Endothelial cell of umbilical vein (primary cell): ENCODE measurements around the gene MYD88. TPM values are rescaled to one million over a fixed set of nuclear protein-coding genes. Genes with fewer than 3 reads are reported as not detected.

Experiments
- BruUV-seq: library from RNA; stranded (reverse); fragments of 400-500 nt; replicated peaks from 2 replicates; lab custom pipeline; 2021; lab: Mats Ljungman, UMichigan
- CTCF ChIA-PET: fragments of 300-600, 350-600 bp; sonication (Branson Sonifier 250); formaldehyde crosslinking; loops from one replicate; lab custom pipeline; 2021; ENCODE audit warnings: antibody characterized with exemption, inconsistent platforms; lab: Charles Lee
- POLR2A ChIA-PET: fragments of 300-600, 350-600 bp; sonication (Branson Sonifier 250); formaldehyde crosslinking; loops from one replicate; lab custom pipeline; 2021; ENCODE audit warnings: antibody characterized with exemption, inconsistent platforms; lab: Charles Lee
- DNase-seq: peaks from one replicate; pipeline ENCODE4 v3.0.0-alpha.2; 2011; ENCODE audit warnings: low read depth, low spot score
- FAIRE-seq: peaks from 2 replicates; lab custom pipeline; 2011; peaks lifted over from hg19 to GRCh38; lab: Jason Lieb, UNC
- H2AFZ ChIP-seq: 2 replicates; pipeline ENCODE4 v1.6.0; 2012; ENCODE audit warnings: low read depth, low read length, control low read depth, inconsistent platforms
- H3K27ac ChIP-seq: 2 replicates; pipeline ENCODE4 v1.5.1; 2011; ENCODE audit warnings: low read depth, mild to moderate bottlenecking, control low read depth, low read length, moderate library complexity; ENCODE audit not compliant: insufficient read depth
- H3K27me3 ChIP-seq, 2 experiments: 2 replicates each; pipeline versions ENCODE4 v1.6.0 to v1.6.1; 2011; ENCODE audit warnings: low read length in 2 of 2, mixed read lengths in 1 of 2; ENCODE audit not compliant: control insufficient read depth in 2 of 2, insufficient read depth in 2 of 2
- H3K36me3 ChIP-seq, 2 experiments: 2 replicates in 1 of 2; 3 replicates in 1 of 2; pipeline ENCODE4 v1.5.1; 2011; ENCODE audit warnings: low read length in 2 of 2, mild to moderate bottlenecking in 1 of 2, moderate library complexity in 1 of 2; ENCODE audit not compliant: control insufficient read depth in 2 of 2, insufficient read depth in 2 of 2; ENCODE audit errors: extremely low read depth in 1 of 2
- H3K4me1 ChIP-seq: 3 replicates; pipeline ENCODE4 v1.5.1; 2011; ENCODE audit warnings: mild to moderate bottlenecking, low read length; ENCODE audit not compliant: control insufficient read depth, insufficient read depth; ENCODE audit errors: extremely low read depth
- H3K4me2 ChIP-seq: 2 replicates; pipeline ENCODE4 v1.6.1; 2011; ENCODE audit warnings: low read length, control low read depth, mixed read lengths; ENCODE audit not compliant: insufficient read depth
- H3K4me3 ChIP-seq, 3 experiments: fragments of 200-600 bp in 1 of 3; sonication (generic), shearing (Covaris generic) in 1 of 3; replicated peaks in 1 of 3; 2 replicates each; pipeline ENCODE4 v1.5.1; 2011 to 2016; ENCODE audit warnings: control low read depth in 3 of 3, low read length in 3 of 3, mild to moderate bottlenecking in 2 of 3, inconsistent platforms in 1 of 3, low read depth in 1 of 3, moderate library complexity in 1 of 3; ENCODE audit not compliant: insufficient read depth in 1 of 3
- H3K79me2 ChIP-seq: 2 replicates; pipeline ENCODE4 v1.6.0; 2012; ENCODE audit warnings: low read length, inconsistent platforms; ENCODE audit not compliant: control insufficient read depth, insufficient read depth
- H3K9ac ChIP-seq: replicated peaks from 2 replicates; pipeline ENCODE3; 2011; ENCODE audit warnings: low read length, control low read depth; ENCODE audit not compliant: insufficient read depth; ENCODE audit errors: extremely low read depth
- H3K9me1 ChIP-seq: replicated peaks from 3 replicates; pipeline ENCODE4 v1.6.0; 2011; ENCODE audit warnings: mild to moderate bottlenecking, low read length; ENCODE audit not compliant: control insufficient read depth, insufficient read depth; ENCODE audit errors: extremely low read depth
- H3K9me3 ChIP-seq: replicated peaks from 2 replicates; pipeline ENCODE4 v1.5.1; 2012; ENCODE audit warnings: low read length, inconsistent platforms; ENCODE audit not compliant: control insufficient read depth, insufficient read depth
- H4K20me1 ChIP-seq: replicated peaks from 2 replicates; pipeline ENCODE3; 2011; ENCODE audit warnings: mild to moderate bottlenecking, low read length; ENCODE audit not compliant: control insufficient read depth, insufficient read depth; ENCODE audit errors: extremely low read depth
- EZH2 ChIP-seq: IDR thresholded peaks from 2 replicates; pipeline ENCODE4 v1.6.1; 2012; ENCODE audit warnings: borderline replicate concordance, low read depth, mild to moderate bottlenecking, moderate library complexity, low read length, inconsistent platforms; ENCODE audit not compliant: severe bottlenecking
- FOS ChIP-seq: IDR thresholded peaks from 2 replicates; pipeline ENCODE4 v1.6.1; 2011; ENCODE audit warnings: mild to moderate bottlenecking, low read length, moderate library complexity, borderline replicate concordance; ENCODE audit not compliant: insufficient read depth
- GATA2 ChIP-seq: IDR thresholded peaks from 2 replicates; pipeline ENCODE4 v1.7.0; 2011; ENCODE audit warnings: low read depth, mild to moderate bottlenecking, moderate library complexity, mixed read lengths, low read length; ENCODE audit not compliant: insufficient read length, insufficient read depth
- JUN ChIP-seq: IDR thresholded peaks from 2 replicates; pipeline ENCODE4 v1.6.1; 2011; ENCODE audit warnings: borderline replicate concordance, low read depth; ENCODE audit not compliant: insufficient read length, insufficient read depth
- MYC ChIP-seq: IDR thresholded peaks from one replicate; pipeline ENCODE4 v1.6.1; 2011; ENCODE audit warnings: mild to moderate bottlenecking, low read depth, low read length
- POLR2A ChIP-seq: IDR thresholded peaks from 2 replicates; pipeline ENCODE4 v1.6.1; 2012; ENCODE audit warnings: low read depth, mild to moderate bottlenecking, control low read depth, low read length
- POLR2AphosphoS5 ChIP-seq: IDR thresholded peaks from 2 replicates; pipeline ENCODE4 v1.6.1; 2012; ENCODE audit warnings: low read depth, mild to moderate bottlenecking, control low read depth, low read length, moderate library complexity; ENCODE audit not compliant: insufficient read depth
- dilution Hi-C: fragments of 300-500 bp; cut with MboI; formaldehyde crosslinking; loops from one replicate; pipeline ENCODE4 v1.15.0; 2019; ENCODE audit warnings: low sequenced_read_pairs; ENCODE audit not compliant: extremely low pct_ligation_motif_present
- intact Hi-C: fragments of 100-400 bp; cut with micrococcal nuclease; formaldehyde crosslinking; loops from one replicate; pipeline ENCODE4 v1.10.0; 2022
- polyA plus RNA-seq, 4 experiments: library from polyadenylated mRNA; depleted of rRNA in 3 of 4; stranded (reverse) in 3 of 4; unstranded in 1 of 4; fragments of >200 nt; gene quantifications; 2 replicates each; pipeline versions ENCODE4 v1.2.1 to v1.2.3, GENCODE V29; 2011 to 2012; ENCODE audit warnings: missing spikeins in 1 of 4
- total RNA-seq: library from RNA; stranded (reverse); gene quantifications from 2 replicates; pipeline ENCODE4 v1.2.3, GENCODE V29; 2021
- TF ChIP-seq, protein P1 (sequence below): IDR thresholded peaks from 2 replicates; pipeline ENCODE4 v1.6.1; 2011; ENCODE audit not compliant: insufficient read depth, insufficient read length
- TF ChIP-seq, protein P2 (sequence below), 2 donors: IDR thresholded peaks; 1 replicate in 1 of 2; 2 replicates in 1 of 2; pipeline ENCODE4 v1.5.1; 2011; ENCODE audit warnings: low read length in 2 of 2, mild to moderate bottlenecking in 2 of 2, moderate library complexity in 2 of 2, control low read depth in 1 of 2, inconsistent platforms in 1 of 2, low read depth in 1 of 2; ENCODE audit not compliant: insufficient read depth in 1 of 2; ENCODE audit errors: extremely low read depth in 1 of 2

MYD88 gene
- total and polyA plus RNA-seq, 2 donors (not counting 3 experiments of a cell fraction or from before 2014, with no cell fraction given): 35.1 to 55.0 TPM

DNA sequence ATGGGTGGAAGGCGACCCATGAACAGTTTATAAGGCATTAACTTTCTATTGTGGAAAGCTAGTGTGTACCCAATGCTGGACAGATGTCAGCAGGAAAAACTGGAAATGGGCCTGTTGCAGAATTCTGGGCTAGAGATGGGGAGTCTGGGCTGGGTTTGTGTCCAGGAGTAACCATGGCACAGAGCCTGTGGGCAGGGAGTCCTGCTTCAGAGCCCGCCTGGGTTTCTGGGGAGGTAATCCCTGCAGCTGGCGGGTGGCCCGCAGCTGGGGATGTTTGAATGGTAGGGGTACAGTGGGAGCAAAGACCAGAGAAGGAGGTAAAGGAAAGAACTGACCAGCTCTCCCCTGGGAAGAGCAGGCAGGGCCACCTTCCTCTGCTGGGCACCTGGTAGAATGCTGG lies 27.3 kb upstream of the MYD88 start:
- no peak overlapping the region for H3K4me3 ChIP-seq
- DNase-seq (no peak), FAIRE-seq (no peak)
- intact Hi-C loops (no loop called here), dilution Hi-C loops (no loop called here)
- H3K9ac ChIP-seq: no peak overlapping the region
- ChIA-PET CTCF (interaction anchor here (0.9 kb wide), 1 partner anchor 9 kb away, joined by 3 read pairs; no protein-coding TSS in a partner anchor), POLR2A (no interaction called here)
- H3K9me3 ChIP-seq: no peaks in the 10 kb centered on the region
- no peak overlapping the region for H3K27ac ChIP-seq
- BruUV-seq: no TSS peak
- no peaks in the 10 kb centered on the region for H3K79me2 ChIP-seq
- H3K36me3 ChIP-seq: no peaks in the 10 kb centered on the region
- H3K4me2 ChIP-seq: no peak overlapping the region
- TF ChIP-seq POLR2A (no peak), JUN (no peak), FOS (no peak), EZH2 (no peak), POLR2AphosphoS5 (no peak), GATA2 (no peak), MYC (no peak)
- TF ChIP-seq, protein P1, sequence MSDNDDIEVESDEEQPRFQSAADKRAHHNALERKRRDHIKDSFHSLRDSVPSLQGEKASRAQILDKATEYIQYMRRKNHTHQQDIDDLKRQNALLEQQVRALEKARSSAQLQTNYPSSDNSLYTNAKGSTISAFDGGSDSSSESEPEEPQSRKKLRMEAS: no peak
- TF ChIP-seq, protein P2, sequence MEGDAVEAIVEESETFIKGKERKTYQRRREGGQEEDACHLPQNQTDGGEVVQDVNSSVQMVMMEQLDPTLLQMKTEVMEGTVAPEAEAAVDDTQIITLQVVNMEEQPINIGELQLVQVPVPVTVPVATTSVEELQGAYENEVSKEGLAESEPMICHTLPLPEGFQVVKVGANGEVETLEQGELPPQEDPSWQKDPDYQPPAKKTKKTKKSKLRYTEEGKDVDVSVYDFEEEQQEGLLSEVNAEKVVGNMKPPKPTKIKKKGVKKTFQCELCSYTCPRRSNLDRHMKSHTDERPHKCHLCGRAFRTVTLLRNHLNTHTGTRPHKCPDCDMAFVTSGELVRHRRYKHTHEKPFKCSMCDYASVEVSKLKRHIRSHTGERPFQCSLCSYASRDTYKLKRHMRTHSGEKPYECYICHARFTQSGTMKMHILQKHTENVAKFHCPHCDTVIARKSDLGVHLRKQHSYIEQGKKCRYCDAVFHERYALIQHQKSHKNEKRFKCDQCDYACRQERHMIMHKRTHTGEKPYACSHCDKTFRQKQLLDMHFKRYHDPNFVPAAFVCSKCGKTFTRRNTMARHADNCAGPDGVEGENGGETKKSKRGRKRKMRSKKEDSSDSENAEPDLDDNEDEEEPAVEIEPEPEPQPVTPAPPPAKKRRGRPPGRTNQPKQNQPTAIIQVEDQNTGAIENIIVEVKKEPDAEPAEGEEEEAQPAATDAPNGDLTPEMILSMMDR (IDR thresholded peaks at IDR 0.05; ENCODE audit: extremely low read depth in 1 of 2, insufficient read depth in 1 of 2, low read depth in 1 of 2, low read length in 2 of 2): no peak
- no peak overlapping the region for H2AFZ ChIP-seq
- H3K4me1 ChIP-seq: no peaks in the 10 kb centered on the region
- H3K27me3 ChIP-seq: no peaks in the 10 kb centered on the region
- no peaks in the 10 kb centered on the region for H3K9me1 ChIP-seq
- H4K20me1 ChIP-seq: no peaks in the 10 kb centered on the region
